ENCODE data around the gene PPP1R2C. TPM values are rescaled to one million over a fixed set of nuclear protein-coding genes. Genes with fewer than 3 reads are reported as not detected.

PPP1R2C gene
- not detected for total RNA-seq

DNA sequence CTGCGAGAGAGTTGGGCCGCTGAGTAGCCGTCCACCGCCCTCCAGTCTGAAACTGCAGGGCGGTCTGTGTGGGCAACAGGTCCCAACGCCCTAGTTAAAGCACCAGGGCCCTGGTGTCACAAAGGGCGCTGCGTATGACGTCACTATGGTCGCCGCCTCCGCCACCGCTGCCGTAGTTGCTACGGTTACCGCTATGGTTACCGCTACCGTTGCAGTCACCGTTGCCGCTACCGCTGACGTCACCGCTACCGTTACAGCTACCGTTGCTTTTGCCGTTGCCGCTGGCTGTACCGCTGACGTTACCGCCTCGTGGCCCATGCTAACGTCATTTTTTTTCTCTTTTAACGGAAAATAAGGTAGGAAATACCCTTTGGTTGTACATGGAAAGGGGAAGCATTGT lies at the start of gene PPP1R2C:
PPP1R2C (minus strand) TSS at position 68 of the 400 bp plus-strand sequence. CDS start 84 bp downstream, outside the sequence.
- peak within 1 kb of the TSS in 1 of 2 donors; percentile 22 for H3K27ac Mint-ChIP-seq
- H3K36me3 Mint-ChIP-seq: no peaks in the 10 kb centered on the region
- no peak for ATAC-seq
- peaks cover 4 to 18% of the 10 kb centered on the region in 2 donors for H3K9me3 Mint-ChIP-seq
- no peak for DNase-seq (ENCODE audit: low spot score in 2 of 2)

GRCh38 chrX:42825201-42825600 lies 47.2 kb upstream of the PPP1R2C start:
- no peak overlapping the region for H3K27ac Mint-ChIP-seq
- no peak for DNase-seq (ENCODE audit: low spot score in 2 of 2)
- H3K36me3 Mint-ChIP-seq: no peaks in the 10 kb centered on the region
- no peak for ATAC-seq
- H3K9me3 Mint-ChIP-seq: no peaks in the 10 kb centered on the region

DNA sequence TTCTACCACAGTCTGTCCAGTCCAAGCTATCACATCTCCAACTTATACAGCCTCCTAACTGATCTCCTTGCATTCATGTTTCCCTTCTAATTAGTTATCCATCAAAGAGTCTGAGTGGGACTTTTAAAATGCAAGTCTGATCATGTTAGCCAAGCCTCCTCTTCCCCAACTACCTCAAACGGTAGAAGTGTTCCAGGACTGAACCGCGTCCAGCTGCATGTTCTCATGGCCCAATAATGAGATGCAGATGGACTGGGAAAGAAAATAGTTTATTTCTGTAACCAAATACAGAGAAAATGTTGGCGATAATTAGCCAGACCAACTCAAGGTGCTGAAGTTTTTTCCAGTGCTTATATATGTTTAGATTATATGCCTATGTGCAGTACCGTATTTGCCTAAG lies 46.6 kb upstream of the PPP1R2C start:
- DNase-seq (ENCODE audit: low spot score in 2 of 2) (no peak), ATAC-seq (no peak)
- Mint-ChIP-seq H3K27ac (no peak overlapping the region), H3K9me3 (no peaks in the 10 kb centered on the region), H3K36me3 (no peaks in the 10 kb centered on the region)

DNA sequence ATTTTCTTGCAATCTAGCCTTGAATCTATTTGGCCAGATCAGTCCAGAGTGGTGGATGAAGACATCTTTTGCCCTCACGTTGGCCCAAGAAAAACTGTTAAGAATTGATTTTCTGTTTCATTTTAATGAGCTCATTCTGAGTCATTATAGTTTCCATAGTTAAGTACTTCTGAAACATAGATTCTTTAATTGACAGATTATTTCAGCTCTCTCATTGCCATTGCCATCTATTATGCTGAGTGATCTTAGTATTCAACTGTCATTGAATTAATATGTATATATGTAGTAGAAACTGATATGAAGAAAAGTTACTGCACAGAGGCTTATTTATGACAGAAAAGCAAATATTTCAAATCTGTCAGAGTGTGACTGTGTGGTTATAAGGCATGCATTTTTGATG lies 45.5 kb upstream of the PPP1R2C start:
- ATAC-seq (no peak), DNase-seq (ENCODE audit: low spot score in 2 of 2) (no peak)
- H3K36me3 Mint-ChIP-seq: no peaks in the 10 kb centered on the region
- no peak overlapping the region for H3K27ac Mint-ChIP-seq
- H3K9me3 Mint-ChIP-seq: no peaks in the 10 kb centered on the region

GRCh38 chrX:42821803-42822443 lies 44.0 kb upstream of the PPP1R2C start:
- Mint-ChIP-seq H3K36me3 (no peaks in the 10 kb centered on the region), H3K27ac (no peak overlapping the region), H3K9me3 (no peaks in the 10 kb centered on the region)
- ATAC-seq (no peak), DNase-seq (ENCODE audit: low spot score in 2 of 2) (no peak)

DNA sequence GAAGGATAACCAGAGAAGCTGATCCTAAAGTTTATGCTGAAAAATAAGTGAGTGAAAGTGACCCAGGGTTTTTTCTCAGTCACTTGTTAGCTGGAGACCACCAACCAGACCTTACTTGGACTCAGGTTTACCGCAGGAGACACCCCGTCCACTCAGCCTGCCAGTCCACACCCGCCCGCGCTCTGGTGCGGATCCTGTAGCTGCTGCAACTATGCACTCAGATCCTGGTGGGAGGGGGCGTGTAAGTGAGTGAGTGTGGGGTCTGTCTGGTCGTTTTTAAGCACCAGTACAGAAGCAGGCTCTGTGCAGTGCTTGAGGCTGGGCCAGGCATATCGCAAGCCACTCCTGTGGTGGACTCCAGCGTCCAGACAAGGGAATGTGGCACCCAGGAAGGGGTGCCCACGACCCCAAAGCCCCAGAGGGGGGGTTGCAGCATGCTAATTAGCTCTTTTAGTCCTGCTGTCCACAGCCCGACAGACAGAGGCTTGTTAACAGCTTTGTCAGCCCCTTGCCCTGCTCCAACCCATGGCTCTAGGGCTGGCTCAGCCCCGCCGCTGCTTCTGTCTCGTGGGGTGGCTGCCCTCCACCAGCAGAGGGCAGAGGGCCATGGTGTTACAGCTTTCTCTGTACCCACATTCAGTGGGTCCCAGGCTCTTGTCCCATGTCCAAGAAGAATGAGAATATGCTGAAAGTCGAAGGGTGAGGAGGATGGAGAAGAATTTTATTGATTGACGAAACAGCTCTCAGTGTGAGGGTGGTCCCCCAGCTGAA lies 40.4 kb upstream of the PPP1R2C start:
- ATAC-seq: no peak
- H3K27ac Mint-ChIP-seq: no peak overlapping the region

DNA sequence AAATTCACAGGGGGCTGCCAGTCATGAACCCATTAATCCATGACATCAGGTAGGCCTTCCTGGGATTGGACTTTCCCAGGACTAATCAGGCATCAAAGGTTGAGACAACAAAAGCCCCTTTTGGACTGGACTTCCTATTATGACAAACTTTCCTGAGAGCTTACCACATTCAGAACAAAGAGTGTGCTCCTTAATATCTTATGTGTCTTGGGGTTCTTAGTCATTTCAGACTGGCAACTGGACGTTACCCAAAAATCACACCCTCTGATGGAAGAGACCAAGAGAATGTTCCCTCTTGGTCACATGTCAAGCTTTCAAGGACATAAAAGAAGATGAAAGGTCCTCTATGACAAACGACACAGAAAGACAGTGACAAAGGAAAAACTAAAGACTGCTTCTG lies 31.6 kb upstream of the PPP1R2C start:
- ATAC-seq (no peak), DNase-seq (ENCODE audit: low spot score in 2 of 2) (no peak)
- H3K27ac Mint-ChIP-seq: no peak overlapping the region
- peaks cover 8 to 12% of the 10 kb centered on the region in 2 donors for H3K9me3 Mint-ChIP-seq
- H3K36me3 Mint-ChIP-seq: peaks cover 0 to 10% of the 10 kb centered on the region in 2 donors

More for the DNA sequence above, 40.4 kb upstream of the PPP1R2C start:
- Mint-ChIP-seq H3K9me3 (peaks cover 15 to 18% of the 10 kb centered on the region in 2 donors), H3K36me3 (peaks cover 0 to 24% of the 10 kb centered on the region in 2 donors)
- DNase-seq (ENCODE audit: low spot score in 2 of 2): no peak

DNA sequence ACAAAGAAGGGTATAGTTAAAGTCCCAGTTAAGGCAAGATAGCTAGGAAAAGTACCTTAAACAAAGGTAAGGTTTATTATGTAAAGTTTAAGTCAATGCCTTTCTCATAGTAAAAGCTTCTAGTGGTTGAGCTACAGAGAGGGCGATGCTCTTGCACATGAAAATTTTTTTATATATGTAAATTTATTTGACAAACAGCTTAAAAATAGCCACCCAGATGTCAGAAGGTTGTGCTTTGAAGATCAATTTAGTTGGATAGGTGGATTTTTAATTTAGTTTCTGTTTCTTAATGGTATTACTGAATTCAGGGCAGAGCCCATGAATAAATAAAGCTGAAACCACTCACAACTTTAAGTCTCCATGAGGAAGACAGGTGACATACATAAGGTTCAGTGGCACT lies 29.4 kb upstream of the PPP1R2C start:
- H3K36me3 Mint-ChIP-seq: no peaks in the 10 kb centered on the region
- DNase-seq (ENCODE audit: low spot score in 2 of 2): no peak

DNA sequence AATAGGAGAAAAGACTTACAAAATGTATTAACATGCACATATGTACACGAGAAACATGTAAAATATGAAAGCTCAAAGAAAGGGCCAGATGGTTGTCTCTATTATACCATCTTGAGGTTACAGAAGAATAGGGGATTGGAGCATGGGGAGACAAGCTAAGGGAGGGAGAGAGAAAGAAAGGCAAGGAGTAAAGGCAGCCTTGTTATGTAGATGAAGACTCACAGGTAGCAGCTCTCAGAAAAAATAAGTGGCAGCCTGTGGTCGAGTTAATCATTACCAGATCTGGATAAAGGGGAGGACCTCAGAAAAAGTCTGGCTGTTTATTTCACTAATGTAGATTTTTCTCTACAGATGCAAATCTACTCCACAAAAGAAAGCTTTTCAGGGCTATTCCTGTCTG lies 26.6 kb upstream of the PPP1R2C start:
- DNase-seq (ENCODE audit: low spot score in 2 of 2): no peak
- ATAC-seq: no peak
- H3K9me3 Mint-ChIP-seq: no peaks in the 10 kb centered on the region
- H3K36me3 Mint-ChIP-seq: no peaks in the 10 kb centered on the region
- H3K27ac Mint-ChIP-seq: no peak overlapping the region

More for the DNA sequence above, 29.4 kb upstream of the PPP1R2C start:
- no peak for ATAC-seq
- H3K27ac Mint-ChIP-seq: no peak overlapping the region
- H3K9me3 Mint-ChIP-seq: no peaks in the 10 kb centered on the region

- DNase-seq (ENCODE audit: low spot score in 2 of 2) (no peak), ATAC-seq (no peak)
- no peaks in the 10 kb centered on the region for H3K9me3 Mint-ChIP-seq
- H3K36me3 Mint-ChIP-seq: no peaks in the 10 kb centered on the region
- no peak overlapping the region for H3K27ac Mint-ChIP-seq
These were observed 25.4 kb upstream of the PPP1R2C start for GRCh38 chrX:42803320-42803719.

- Mint-ChIP-seq H3K36me3 (no peaks in the 10 kb centered on the region), H3K9me3 (no peaks in the 10 kb centered on the region), H3K27ac (no peak overlapping the region)
- no peak for ATAC-seq
- no peak for DNase-seq (ENCODE audit: low spot score in 2 of 2)
These were observed 19.8 kb upstream of the PPP1R2C start for GRCh38 chrX:42797651-42798269.

GRCh38 chrX:42783451-42783850 lies 5.5 kb upstream of the PPP1R2C start:
- ATAC-seq: no peak
- H3K9me3 Mint-ChIP-seq: peaks cover 4 to 14% of the 10 kb centered on the region in 2 donors
- no peaks in the 10 kb centered on the region for H3K36me3 Mint-ChIP-seq
- no peak overlapping the region for H3K27ac Mint-ChIP-seq
- no peak for DNase-seq (ENCODE audit: low spot score in 2 of 2)

DNA sequence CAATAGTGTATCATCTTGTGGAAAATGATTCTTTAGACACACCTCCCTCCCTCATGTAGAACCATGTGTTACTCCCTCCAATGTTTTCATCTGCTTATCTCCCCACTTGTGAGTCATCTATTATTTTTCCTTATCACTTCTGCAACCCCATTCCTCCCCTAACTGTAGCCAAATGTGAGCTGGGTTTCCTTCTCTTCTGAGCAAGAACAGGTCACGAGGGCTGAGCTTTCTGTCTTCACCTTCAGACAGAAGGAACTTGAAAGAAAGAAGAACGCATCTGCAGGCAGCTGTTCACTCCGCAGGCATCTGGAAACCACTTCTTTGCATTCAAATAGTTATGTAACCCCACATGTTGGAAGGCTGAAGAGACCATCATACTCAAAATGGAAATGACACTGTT lies 1.8 kb downstream of the PPP1R2C start:
- DNase-seq (ENCODE audit: low spot score in 2 of 2) (no peak), ATAC-seq (no peak)
- Mint-ChIP-seq H3K9me3 (peaks cover 4 to 18% of the 10 kb centered on the region in 2 donors), H3K36me3 (no peaks in the 10 kb centered on the region), H3K27ac (no peak overlapping the region)

GRCh38 chrX:42772874-42773273 lies 5.1 kb downstream of the PPP1R2C start:
- DNase-seq (ENCODE audit: low spot score in 2 of 2) (no peak), ATAC-seq (no peak)
- H3K27ac Mint-ChIP-seq: no peak overlapping the region
- H3K9me3 Mint-ChIP-seq: peaks cover 0 to 9% of the 10 kb centered on the region in 2 donors
- no peaks in the 10 kb centered on the region for H3K36me3 Mint-ChIP-seq

DNA sequence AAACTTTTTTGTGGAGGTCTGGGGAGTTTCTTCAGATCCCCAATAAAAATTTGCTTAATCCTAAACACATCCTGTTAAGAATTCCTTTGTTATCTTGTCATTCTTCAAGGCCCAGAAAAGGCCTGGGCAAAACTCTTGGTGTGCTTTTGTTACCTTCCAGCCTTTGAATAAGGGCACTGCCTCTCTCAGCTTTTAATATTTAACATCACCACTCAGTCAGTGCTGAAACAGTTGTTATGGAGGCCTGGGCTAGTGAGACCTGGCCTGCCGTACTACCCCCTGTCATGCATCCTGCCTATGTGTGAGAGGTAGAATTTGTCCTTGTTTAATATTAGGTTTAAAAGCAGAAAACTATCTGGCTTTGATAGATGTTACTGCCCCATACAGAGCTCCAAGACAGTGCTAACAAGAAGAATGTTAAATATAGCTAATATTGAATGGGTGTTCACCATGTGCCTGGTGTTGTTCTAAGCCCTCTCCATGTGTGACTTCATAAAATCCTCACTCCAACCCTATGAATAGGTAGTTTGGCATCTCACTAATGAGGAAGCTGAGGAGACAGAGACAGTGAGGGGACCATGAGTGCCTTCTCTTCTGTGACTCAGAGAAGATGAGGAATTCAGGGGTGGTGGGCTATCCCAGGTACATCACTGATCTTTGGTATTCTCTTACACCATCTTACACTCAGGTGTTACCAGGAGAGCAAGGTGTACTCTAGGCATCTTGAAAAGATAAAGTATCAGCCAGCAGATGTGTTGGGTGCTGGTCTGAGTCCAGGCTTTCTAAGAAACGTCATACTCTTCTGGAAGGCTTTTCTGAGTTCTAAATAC lies 6.2 kb downstream of the PPP1R2C start:
- no peaks in the 10 kb centered on the region for H3K36me3 Mint-ChIP-seq
- DNase-seq (ENCODE audit: low spot score in 2 of 2) (no peak), ATAC-seq (no peak)
- no peak overlapping the region for H3K27ac Mint-ChIP-seq
- peaks cover 0 to 6% of the 10 kb centered on the region in 2 donors for H3K9me3 Mint-ChIP-seq

DNA sequence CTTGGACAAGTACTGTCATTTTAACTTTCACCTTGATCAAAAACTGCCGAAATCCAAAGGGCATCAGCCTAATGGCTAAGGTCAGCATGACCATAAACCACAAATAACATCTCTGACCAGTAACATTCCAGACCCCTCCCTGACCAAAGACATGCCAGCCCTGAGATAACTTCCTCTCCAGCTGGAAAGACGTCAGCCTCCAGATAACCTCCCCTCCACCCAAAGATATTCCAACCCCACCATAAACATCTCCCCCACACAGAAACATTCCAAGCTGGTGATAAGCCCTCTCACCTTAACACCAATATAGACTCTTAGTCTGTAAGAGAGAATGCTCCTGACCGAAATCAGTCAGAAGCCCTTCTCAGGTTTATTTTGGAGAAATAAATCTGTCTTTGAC lies 7.4 kb downstream of the PPP1R2C start:
- ATAC-seq: no peak
- H3K27ac Mint-ChIP-seq: no peak overlapping the region

GRCh38 chrX:42759881-42760280 lies 18.1 kb downstream of the PPP1R2C start:
- no peak for ATAC-seq
- no peak overlapping the region for H3K27ac Mint-ChIP-seq
- no peak for DNase-seq (ENCODE audit: low spot score in 2 of 2)
- H3K9me3 Mint-ChIP-seq: peaks cover 5 to 14% of the 10 kb centered on the region in 2 donors
- H3K36me3 Mint-ChIP-seq: peaks cover 0 to 14% of the 10 kb centered on the region in 2 donors

More for the DNA sequence above, 7.4 kb downstream of the PPP1R2C start:
- Mint-ChIP-seq H3K36me3 (no peaks in the 10 kb centered on the region), H3K9me3 (peaks cover 0 to 9% of the 10 kb centered on the region in 2 donors)
- DNase-seq (ENCODE audit: low spot score in 2 of 2): no peak
